HCT116 (cell line): Measurements from ENCODE around the gene NFIA. TPM values are rescaled to one million over a fixed set of nuclear protein-coding genes. Genes with fewer than 3 reads are reported as not detected.

Experiments
- ATAC-seq: fragments of 200-7000 bp; cut with Tn5 transposase; 2 replicates; pipeline ENCODE4 v1.9.1; 2020; ENCODE audit warnings: mild to moderate bottlenecking, moderate library complexity
- BruUV-seq: library from RNA; stranded (reverse); fragments of 400-500 nt; replicated peaks from 2 replicates; lab custom pipeline; 2021; lab: Mats Ljungman, UMichigan
- CTCF ChIA-PET: fragments of 300-600 bp; sonication (Branson Sonifier 250); formaldehyde crosslinking; loops from one replicate; lab custom pipeline; 2021; ENCODE audit warnings: antibody characterized with exemption; lab: Charles Lee
- POLR2A ChIA-PET: fragments of 300-600, 350-600 bp; sonication (Branson Sonifier 250); formaldehyde crosslinking; loops from one replicate; lab custom pipeline; 2021; ENCODE audit warnings: antibody characterized with exemption; lab: Charles Lee
- RAD21 ChIA-PET, 2 experiments: fragments of 300-600 bp; sonication (Branson Sonifier 250); formaldehyde crosslinking; loops; one replicate each; lab custom pipeline; 2023; ENCODE audit warnings: low total read pairs in 2 of 2; ENCODE audit not compliant: uncharacterized antibody in 2 of 2, unreplicated experiment in 2 of 2, low non-redundant PET in 1 of 2; lab: Charles Lee
- DNase-seq: peaks from one replicate; pipeline ENCODE4 v3.0.0-alpha.2; 2010; ENCODE audit warnings: low read depth, low spot score
- H2AFZ ChIP-seq: fragments of 200-600 bp; shearing (Covaris generic), sonication (generic); 2 replicates; pipeline ENCODE4 v1.6.1; 2017; ENCODE audit warnings: low read depth, mixed run types, mixed read lengths, antibody characterized with exemption, low read length; ENCODE audit not compliant: poor library complexity, severe bottlenecking
- H3K27ac ChIP-seq: 2 replicates; pipeline ENCODE4 v1.5.1; 2012; ENCODE audit warnings: low read depth, low read length
- H3K27me3 ChIP-seq: fragments of 200-600 bp; sonication (generic); 2 replicates; pipeline ENCODE4 v1.6.1; 2016; ENCODE audit warnings: mixed run types, low read length, mixed read lengths; ENCODE audit not compliant: insufficient read depth
- H3K36me3 ChIP-seq, 2 experiments: fragments of 200-500 bp in 1 of 2; fragments of 200-600 bp in 1 of 2; sonication (Bioruptor generic) in 1 of 2; sonication (generic) in 1 of 2; 2 replicates each; pipeline versions ENCODE4 v1.5.1 to v1.6.1; 2014 to 2016; ENCODE audit warnings: low read length in 2 of 2, inconsistent platforms in 1 of 2, mixed read lengths in 1 of 2, mixed run types in 1 of 2; ENCODE audit not compliant: insufficient read depth in 2 of 2, control insufficient read depth in 1 of 2
- H3K4me1 ChIP-seq, 2 experiments: fragments of 200-600 bp in 1 of 2; sonication (generic) in 1 of 2; 2 replicates each; pipeline versions ENCODE4 v1.5.1 to v1.6.1; 2012 to 2017; ENCODE audit warnings: low read length in 2 of 2, inconsistent platforms in 1 of 2, mild to moderate bottlenecking in 1 of 2, mixed read lengths in 1 of 2, mixed run types in 1 of 2, moderate library complexity in 1 of 2; ENCODE audit not compliant: insufficient read depth in 2 of 2, control insufficient read depth in 1 of 2
- H3K4me2 ChIP-seq: fragments of 200-600 bp; sonication (generic); 2 replicates; pipeline ENCODE4 v1.6.1; 2017; ENCODE audit warnings: mixed run types, low read length, mixed read lengths
- H3K4me3 ChIP-seq, 2 experiments: fragments of 200-600 bp in 1 of 2; sonication (generic) in 1 of 2; replicated peaks in 1 of 2; 2 replicates each; pipeline ENCODE4 v1.5.1; 2011 to 2016; ENCODE audit warnings: low read length in 2 of 2, control low read depth in 1 of 2, low read depth in 1 of 2, mild to moderate bottlenecking in 1 of 2, mixed read lengths in 1 of 2, mixed run types in 1 of 2
- H3K79me2 ChIP-seq: fragments of 200-600 bp; sonication (generic); 2 replicates; pipeline ENCODE4 v1.6.1; 2017; ENCODE audit warnings: mild to moderate bottlenecking, mixed run types, low read length, moderate library complexity, mixed read lengths; ENCODE audit not compliant: insufficient read depth
- H3K9ac ChIP-seq: fragments of 200-600 bp; sonication (generic); 2 replicates; pipeline ENCODE4 v1.6.1; 2016; ENCODE audit warnings: low read length, mixed read lengths
- H3K9me2 ChIP-seq: fragments of 200-600 bp; sonication (generic), shearing (Covaris generic); 2 replicates; pipeline ENCODE4 v1.6.1; 2017; ENCODE audit warnings: mixed run types, mild to moderate bottlenecking, moderate library complexity; ENCODE audit not compliant: insufficient read depth
- H3K9me3 ChIP-seq, 2 experiments: fragments of 200-500 bp in 1 of 2; fragments of 200-600 bp in 1 of 2; sonication (Bioruptor generic) in 1 of 2; sonication (generic) in 1 of 2; 2 replicates each; pipeline ENCODE4 v1.6.1; 2014 to 2017; ENCODE audit warnings: low read length in 2 of 2, mixed read lengths in 2 of 2, inconsistent platforms in 1 of 2, low read depth in 1 of 2, mild to moderate bottlenecking in 1 of 2, mixed run types in 1 of 2, moderate library complexity in 1 of 2; ENCODE audit not compliant: control insufficient read depth in 1 of 2, insufficient read depth in 1 of 2
- H4K20me1 ChIP-seq: fragments of 200-600 bp; sonication (generic), shearing (Covaris generic); 2 replicates; pipeline ENCODE4 v1.6.1; 2017; ENCODE audit warnings: mixed run types, mild to moderate bottlenecking, moderate library complexity; ENCODE audit not compliant: insufficient read depth
- ATF3 ChIP-seq: IDR thresholded peaks from 2 replicates; pipeline ENCODE4 v1.6.1; 2012
- CBX3 ChIP-seq: IDR thresholded peaks from 2 replicates; pipeline ENCODE4 v1.6.1; 2012; ENCODE audit warnings: low read depth
- CEBPB ChIP-seq: IDR thresholded peaks from 2 replicates; pipeline ENCODE4 v1.6.1; 2012; ENCODE audit warnings: low read depth
- EGR1 ChIP-seq: IDR thresholded peaks from 2 replicates; pipeline ENCODE4 v1.6.1; 2012; ENCODE audit warnings: low read depth
- ELF1 ChIP-seq: IDR thresholded peaks from 2 replicates; pipeline ENCODE4 v1.6.1; 2012; ENCODE audit warnings: low read depth, borderline replicate concordance
- EZH2 ChIP-seq: fragments of 200-600 bp; sonication (generic); IDR thresholded peaks from 2 replicates; pipeline ENCODE4 v1.6.1; 2017; ENCODE audit warnings: antibody characterized with exemption, mixed run types
- EZH2phosphoT487 ChIP-seq: fragments of 200-600 bp; IDR thresholded peaks from 2 replicates; pipeline ENCODE4 v1.6.1; 2018; ENCODE audit warnings: antibody characterized with exemption, borderline replicate concordance
- JUND ChIP-seq: IDR thresholded peaks from 2 replicates; pipeline ENCODE4 v1.6.1; 2012
- MAX ChIP-seq: IDR thresholded peaks from 2 replicates; pipeline ENCODE4 v1.6.1; 2012
- POLR2A ChIP-seq: IDR thresholded peaks from 2 replicates; pipeline ENCODE4 v1.7.0; 2011; ENCODE audit warnings: borderline replicate concordance; ENCODE audit not compliant: insufficient read depth, insufficient read length; ENCODE audit errors: extremely low read depth
- POLR2AphosphoS5 ChIP-seq: IDR thresholded peaks from 2 replicates; pipeline ENCODE4 v1.6.1; 2011; ENCODE audit warnings: mild to moderate bottlenecking, low read depth, low read length, moderate library complexity
- RAD21 ChIP-seq: IDR thresholded peaks from 2 replicates; pipeline ENCODE4 v1.6.1; 2012; ENCODE audit warnings: low read depth, mild to moderate bottlenecking
- REST ChIP-seq: IDR thresholded peaks from 2 replicates; pipeline ENCODE4 v1.6.1; 2012; ENCODE audit warnings: low read depth
- SIN3A ChIP-seq: IDR thresholded peaks from 2 replicates; pipeline ENCODE4 v1.6.1; 2012; ENCODE audit warnings: low read depth
- SP1 ChIP-seq: IDR thresholded peaks from 2 replicates; pipeline ENCODE4 v1.6.1; 2012; ENCODE audit warnings: low read depth
- TCF7L2 ChIP-seq: IDR thresholded peaks from 2 replicates; pipeline ENCODE4 v1.7.0; 2011; ENCODE audit warnings: borderline replicate concordance, inconsistent platforms; ENCODE audit not compliant: insufficient read depth, insufficient read length; ENCODE audit errors: extremely low read depth
- YY1 ChIP-seq: IDR thresholded peaks from 2 replicates; pipeline ENCODE4 v1.6.1; 2011; ENCODE audit warnings: low read length, low read depth, moderate library complexity, mild to moderate bottlenecking; ENCODE audit not compliant: insufficient replicate concordance; ENCODE audit errors: extremely low read depth
- ZFX ChIP-seq: fragments of 450-650 bp; IDR thresholded peaks from 2 replicates; pipeline ENCODE4 v1.6.1; 2017
- ZNF274 ChIP-seq: fragments of 200-500 bp; sonication (Bioruptor generic); IDR thresholded peaks from 2 replicates; pipeline ENCODE4 v1.6.1; 2014; ENCODE audit warnings: mild to moderate bottlenecking, low read depth, low read length, inconsistent platforms
- intact Hi-C: fragments of 100-400 bp; cut with micrococcal nuclease; formaldehyde crosslinking; loops from 2 replicates; pipeline ENCODE4 v1.10.0; 2022
- total RNA-seq: library from RNA; stranded (reverse); gene quantifications from one replicate; pipeline ENCODE4 v1.2.1, GENCODE V29; 2021; ENCODE audit not compliant: unreplicated experiment

Gene NFIA
- total RNA-seq, 1 experiment from 2014 or later: 17.2 TPM

GRCh38 chr1:61149010-61149860, 66.9 kb downstream of the NFIA start:
- H3K4me3 ChIP-seq: no peak overlapping the region
- H3K4me2 ChIP-seq: no peak overlapping the region
- no peak for DNase-seq
- no peaks in the 10 kb centered on the region for H4K20me1 ChIP-seq
- no peaks in the 10 kb centered on the region for H3K9me3 ChIP-seq
- no peaks in the 10 kb centered on the region; the same call in 1 of the 2 replicates for H3K79me2 ChIP-seq
- ATAC-seq: no peak
- no peak overlapping the region for H3K27ac ChIP-seq
- no peaks in the 10 kb centered on the region for H3K36me3 ChIP-seq
- H2AFZ ChIP-seq: no peak overlapping the region
- no peaks in the 10 kb centered on the region for H3K4me1 ChIP-seq
- RAD21 ChIA-PET: no interaction called here
- TF ChIP-seq ZNF274: no peak
- no peak for TF ChIP-seq POLR2A
- TF ChIP-seq EZH2: no peak
- no peak for TF ChIP-seq SIN3A
- TF ChIP-seq YY1: no peak
- no peak for TF ChIP-seq POLR2AphosphoS5
- no peak for TF ChIP-seq SP1
- TF ChIP-seq TCF7L2: no peak
- no peak for TF ChIP-seq JUND
- TF ChIP-seq MAX: no peak
- TF ChIP-seq EZH2phosphoT487: no peak
- TF ChIP-seq CEBPB: no peak
- TF ChIP-seq CBX3: no peak
- no peak for TF ChIP-seq REST
- no peak for TF ChIP-seq ZFX
- no peak for TF ChIP-seq ATF3
- no peak for TF ChIP-seq EGR1
- no peak for TF ChIP-seq ELF1
- no peak for TF ChIP-seq RAD21
- intact Hi-C loops: no loop called here
- no peak overlapping the region for H3K9ac ChIP-seq
- no peaks in the 10 kb centered on the region for H3K27me3 ChIP-seq
- POLR2A ChIA-PET: no interaction called here
- BruUV-seq: no TSS peak
- no peaks in the 10 kb centered on the region for H3K9me2 ChIP-seq
- CTCF ChIA-PET: no interaction called here
